GM18870 (cell line): ENCODE data around the gene CAPZA3.
"Not testable (repeated sequence)": the region's sequence is repeated elsewhere in the genome, so short reads cannot be mapped to it uniquely, and the experiment has no call there.

Experiments used
- ATAC-seq: cut with Tn5 transposase; IDR thresholded peaks from one replicate; pipeline ENCODE4 v1.9.1; 2021; ENCODE audit warnings: moderate library complexity; ENCODE audit not compliant: unreplicated experiment

The CAPZA3 gene

GRCh38 chr12:18737819-18738218, at the start of gene CAPZA3, which contains the start of gene PLCZ1:
CAPZA3 (plus strand) TSS chr12:18738119; CDS start chr12:18738269, 150 bp downstream.
PLCZ1 (minus strand) TSS chr12:18738012; CDS start chr12:18737371, 641 bp downstream.
- ATAC-seq = no peak

GRCh38 chr12:18689771-18690170, 48.1 kb upstream of the CAPZA3 start:
- no peak for ATAC-seq

GRCh38 chr12:18690653-18691052, 47.3 kb upstream of the CAPZA3 start:
- no peak for ATAC-seq

GRCh38 chr12:18693986-18694385, 43.9 kb upstream of the CAPZA3 start:
- not testable (repeated sequence) for ATAC-seq

GRCh38 chr12:18696971-18697602, 40.8 kb upstream of the CAPZA3 start:
- no peak for ATAC-seq

- no peak for ATAC-seq
These were observed 37.6 kb upstream of the CAPZA3 start for GRCh38 chr12:18700271-18700670.

- ATAC-seq = no peak
These were observed 34.6 kb upstream of the CAPZA3 start for GRCh38 chr12:18703321-18703720.

GRCh38 chr12:18703911-18704310, 34.0 kb upstream of the CAPZA3 start:
- no peak for ATAC-seq

GRCh38 chr12:18706798-18707197, 31.1 kb upstream of the CAPZA3 start:
- no peak for ATAC-seq

- no peak for ATAC-seq
These were observed 21.7 kb upstream of the CAPZA3 start for GRCh38 chr12:18716236-18716635.

- no peak for ATAC-seq
These were observed 19.5 kb upstream of the CAPZA3 start for GRCh38 chr12:18718462-18718861.

GRCh38 chr12:18719922-18720510, 17.9 kb upstream of the CAPZA3 start:
- no peak for ATAC-seq

GRCh38 chr12:18720690-18721089, 17.2 kb upstream of the CAPZA3 start:
- no peak for ATAC-seq

- no peak for ATAC-seq
These were observed 16.5 kb upstream of the CAPZA3 start for GRCh38 chr12:18721452-18721851.

- no peak for ATAC-seq
These were observed 14.2 kb upstream of the CAPZA3 start for GRCh38 chr12:18723752-18724151.

GRCh38 chr12:18731156-18731555, 6.8 kb upstream of the CAPZA3 start:
- ATAC-seq = no peak

GRCh38 chr12:18747895-18748294, 10.0 kb downstream of the CAPZA3 start:
- no peak for ATAC-seq

- no peak for ATAC-seq
These were observed 11.6 kb downstream of the CAPZA3 start for GRCh38 chr12:18749386-18749957.

- ATAC-seq = no peak
These were observed 12.2 kb downstream of the CAPZA3 start for GRCh38 chr12:18750085-18750484.

- ATAC-seq = no peak
These were observed 13.9 kb downstream of the CAPZA3 start for GRCh38 chr12:18751866-18752265.

GRCh38 chr12:18752280-18752920, 14.5 kb downstream of the CAPZA3 start:
- ATAC-seq = no peak

- ATAC-seq = no peak
These were observed 15.0 kb downstream of the CAPZA3 start for GRCh38 chr12:18752947-18753346.
